PFSK-1 (cell line): Measurements from ENCODE around the gene PUM2.

Experiments used
- POLR2AphosphoS5 ChIP-seq: IDR thresholded peaks from 2 replicates; pipeline ENCODE4 v1.6.1; 2012; ENCODE audit warnings: low read depth, mild to moderate bottlenecking, control low read depth, low read length, moderate library complexity
- REST ChIP-seq, 2 experiments: IDR thresholded peaks; 2 replicates each; pipeline versions ENCODE4 v1.6.1 to v1.8.0; 2011 to 2012; ENCODE audit warnings: low read depth in 2 of 2, low read length in 2 of 2, control low read depth in 1 of 2, inconsistent platforms in 1 of 2, mild to moderate bottlenecking in 1 of 2, moderate library complexity in 1 of 2; ENCODE audit not compliant: insufficient read depth in 1 of 2
- SIN3A ChIP-seq: IDR thresholded peaks from 2 replicates; pipeline ENCODE4 v1.6.1; 2012; ENCODE audit warnings: mild to moderate bottlenecking, low read length, moderate library complexity, borderline replicate concordance; ENCODE audit not compliant: insufficient read depth
- TAF1 ChIP-seq: IDR thresholded peaks from 2 replicates; pipeline ENCODE4 v1.6.1; 2012; ENCODE audit warnings: low read length, control low read depth, borderline replicate concordance; ENCODE audit not compliant: insufficient read depth

GRCh38 chr2:20222014-20222768, 128.5 kb downstream of the PUM2 start:
- TF ChIP-seq POLR2AphosphoS5 (no peak), REST (IDR thresholded peaks at IDR 0.05; ENCODE audit: insufficient read depth in 1 of 2, low read depth in 2 of 2, low read length in 2 of 2) (no peak), TAF1 (no peak), SIN3A (no peak)
